ENCODE data around the gene CEP112. TPM values are rescaled to one million over a fixed set of nuclear protein-coding genes. Genes with fewer than 3 reads are reported as not detected.

CEP112 gene
- total and polyA plus RNA-seq, 2 of the 13 experiments (the other 11 are each of a cell fraction or from before 2014, with no cell fraction given), result 1.2 to 3.4 TPM

DNA sequence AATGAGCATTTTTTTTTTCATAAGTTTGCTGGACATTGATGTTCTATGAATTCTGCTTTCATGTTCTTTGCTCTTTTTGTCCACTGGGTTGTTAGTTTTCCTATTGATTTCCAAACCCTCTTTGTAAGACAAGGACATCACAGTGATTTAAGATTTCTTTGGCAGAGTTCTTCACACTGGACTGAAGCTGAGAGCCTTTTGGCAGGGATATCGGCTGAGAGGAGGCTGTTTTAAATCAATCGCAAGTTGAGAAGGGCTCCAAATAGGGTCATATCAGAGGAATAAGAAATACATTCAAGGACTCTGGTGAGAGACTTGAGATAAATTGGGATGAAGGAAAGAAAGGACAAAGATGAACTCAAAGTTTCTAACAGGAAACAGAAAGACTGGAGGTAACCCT, 464.7 kb downstream of the CEP112 start (continued):
- TF ChIP-seq, protein P1, sequence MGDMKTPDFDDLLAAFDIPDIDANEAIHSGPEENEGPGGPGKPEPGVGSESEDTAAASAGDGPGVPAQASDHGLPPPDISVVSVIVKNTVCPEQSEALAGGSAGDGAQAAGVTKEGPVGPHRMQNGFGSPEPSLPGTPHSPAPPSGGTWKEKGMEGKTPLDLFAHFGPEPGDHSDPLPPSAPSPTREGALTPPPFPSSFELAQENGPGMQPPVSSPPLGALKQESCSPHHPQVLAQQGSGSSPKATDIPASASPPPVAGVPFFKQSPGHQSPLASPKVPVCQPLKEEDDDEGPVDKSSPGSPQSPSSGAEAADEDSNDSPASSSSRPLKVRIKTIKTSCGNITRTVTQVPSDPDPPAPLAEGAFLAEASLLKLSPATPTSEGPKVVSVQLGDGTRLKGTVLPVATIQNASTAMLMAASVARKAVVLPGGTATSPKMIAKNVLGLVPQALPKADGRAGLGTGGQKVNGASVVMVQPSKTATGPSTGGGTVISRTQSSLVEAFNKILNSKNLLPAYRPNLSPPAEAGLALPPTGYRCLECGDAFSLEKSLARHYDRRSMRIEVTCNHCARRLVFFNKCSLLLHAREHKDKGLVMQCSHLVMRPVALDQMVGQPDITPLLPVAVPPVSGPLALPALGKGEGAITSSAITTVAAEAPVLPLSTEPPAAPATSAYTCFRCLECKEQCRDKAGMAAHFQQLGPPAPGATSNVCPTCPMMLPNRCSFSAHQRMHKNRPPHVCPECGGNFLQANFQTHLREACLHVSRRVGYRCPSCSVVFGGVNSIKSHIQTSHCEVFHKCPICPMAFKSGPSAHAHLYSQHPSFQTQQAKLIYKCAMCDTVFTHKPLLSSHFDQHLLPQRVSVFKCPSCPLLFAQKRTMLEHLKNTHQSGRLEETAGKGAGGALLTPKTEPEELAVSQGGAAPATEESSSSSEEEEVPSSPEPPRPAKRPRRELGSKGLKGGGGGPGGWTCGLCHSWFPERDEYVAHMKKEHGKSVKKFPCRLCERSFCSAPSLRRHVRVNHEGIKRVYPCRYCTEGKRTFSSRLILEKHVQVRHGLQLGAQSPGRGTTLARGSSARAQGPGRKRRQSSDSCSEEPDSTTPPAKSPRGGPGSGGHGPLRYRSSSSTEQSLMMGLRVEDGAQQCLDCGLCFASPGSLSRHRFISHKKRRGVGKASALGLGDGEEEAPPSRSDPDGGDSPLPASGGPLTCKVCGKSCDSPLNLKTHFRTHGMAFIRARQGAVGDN (CRISPR knock-in tag; IDR thresholded peaks at IDR 0.05), result no peak
- no peak for TF ChIP-seq POLR2G (IDR thresholded peaks at IDR 0.05; ENCODE audit: low read depth, low read length)
- TF ChIP-seq, protein P2, sequence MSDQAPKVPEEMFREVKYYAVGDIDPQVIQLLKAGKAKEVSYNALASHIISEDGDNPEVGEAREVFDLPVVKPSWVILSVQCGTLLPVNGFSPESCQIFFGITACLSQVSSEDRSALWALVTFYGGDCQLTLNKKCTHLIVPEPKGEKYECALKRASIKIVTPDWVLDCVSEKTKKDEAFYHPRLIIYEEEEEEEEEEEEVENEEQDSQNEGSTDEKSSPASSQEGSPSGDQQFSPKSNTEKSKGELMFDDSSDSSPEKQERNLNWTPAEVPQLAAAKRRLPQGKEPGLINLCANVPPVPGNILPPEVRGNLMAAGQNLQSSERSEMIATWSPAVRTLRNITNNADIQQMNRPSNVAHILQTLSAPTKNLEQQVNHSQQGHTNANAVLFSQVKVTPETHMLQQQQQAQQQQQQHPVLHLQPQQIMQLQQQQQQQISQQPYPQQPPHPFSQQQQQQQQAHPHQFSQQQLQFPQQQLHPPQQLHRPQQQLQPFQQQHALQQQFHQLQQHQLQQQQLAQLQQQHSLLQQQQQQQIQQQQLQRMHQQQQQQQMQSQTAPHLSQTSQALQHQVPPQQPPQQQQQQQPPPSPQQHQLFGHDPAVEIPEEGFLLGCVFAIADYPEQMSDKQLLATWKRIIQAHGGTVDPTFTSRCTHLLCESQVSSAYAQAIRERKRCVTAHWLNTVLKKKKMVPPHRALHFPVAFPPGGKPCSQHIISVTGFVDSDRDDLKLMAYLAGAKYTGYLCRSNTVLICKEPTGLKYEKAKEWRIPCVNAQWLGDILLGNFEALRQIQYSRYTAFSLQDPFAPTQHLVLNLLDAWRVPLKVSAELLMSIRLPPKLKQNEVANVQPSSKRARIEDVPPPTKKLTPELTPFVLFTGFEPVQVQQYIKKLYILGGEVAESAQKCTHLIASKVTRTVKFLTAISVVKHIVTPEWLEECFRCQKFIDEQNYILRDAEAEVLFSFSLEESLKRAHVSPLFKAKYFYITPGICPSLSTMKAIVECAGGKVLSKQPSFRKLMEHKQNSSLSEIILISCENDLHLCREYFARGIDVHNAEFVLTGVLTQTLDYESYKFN (CRISPR knock-in tag; conservative IDR thresholded peaks at IDR 0.05), result no peak
- TF ChIP-seq, protein P3, sequence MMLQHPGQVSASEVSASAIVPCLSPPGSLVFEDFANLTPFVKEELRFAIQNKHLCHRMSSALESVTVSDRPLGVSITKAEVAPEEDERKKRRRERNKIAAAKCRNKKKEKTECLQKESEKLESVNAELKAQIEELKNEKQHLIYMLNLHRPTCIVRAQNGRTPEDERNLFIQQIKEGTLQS (CRISPR knock-in tag; IDR thresholded peaks at IDR 0.05), result no peak
- TF ChIP-seq JARID2 (CRISPR knock-in tag; IDR thresholded peaks at IDR 0.05; ENCODE audit: insufficient replicate concordance), result no peak

Measured in HepG2 (cell line).